B cell (primary cell): ENCODE data around the gene AMELY. TPM values are rescaled to one million over a fixed set of nuclear protein-coding genes. Genes with fewer than 3 reads are reported as not detected.
"Not testable (repeated sequence)": the region's sequence is repeated elsewhere in the genome, so short reads cannot be mapped to it uniquely, and the experiment has no call there.

Experiments
- ATAC-seq: fragments of 200-7000 bp; cut with Tn5 transposase; one replicate; pipeline ENCODE4 v1.10.0; 2021; ENCODE audit warnings: low read depth, mild to moderate bottlenecking, moderate number of reproducible peaks, moderate library complexity
- CTCF ChIA-PET: fragments of 350-600 bp; sonication (Branson Sonifier 250); formaldehyde crosslinking; loops from one replicate; lab custom pipeline; 2021; ENCODE audit warnings: antibody characterized with exemption, inconsistent platforms; lab: Charles Lee
- POLR2A ChIA-PET: fragments of 350-600 bp; sonication (Branson Sonifier 250); formaldehyde crosslinking; loops from one replicate; lab custom pipeline; 2021; ENCODE audit warnings: antibody characterized with exemption; lab: Charles Lee
- DNase-seq: peaks from one replicate; pipeline ENCODE4 v3.0.0; 2013
- H2AFZ ChIP-seq: 2 replicates; pipeline ENCODE4 v1.6.1; 2012; ENCODE audit warnings: mild to moderate bottlenecking, low read depth, low read length; ENCODE audit not compliant: insufficient read depth, poor library complexity, severe bottlenecking
- H3K27ac ChIP-seq, 2 donors: 1 replicate in 1 of 2; 2 replicates in 1 of 2; pipeline ENCODE4 v1.5.1; 2012 to 2013; ENCODE audit warnings: low read length in 2 of 2, mild to moderate bottlenecking in 2 of 2, moderate library complexity in 1 of 2
- H3K27me3 ChIP-seq, 4 experiments: fragments of 200-600 bp in 1 of 4; sonication (generic) in 1 of 4; replicated peaks in 1 of 4; 1 replicate in 2 of 4; 2 replicates in 2 of 4; pipeline versions ENCODE4 v1.6.1 to v1.7.0; 2013 to 2016; ENCODE audit warnings: low read length in 3 of 4, mild to moderate bottlenecking in 2 of 4, mixed read lengths in 1 of 4, moderate library complexity in 1 of 4; ENCODE audit not compliant: insufficient read depth in 4 of 4, control insufficient read depth in 3 of 4; ENCODE audit errors: control extremely low read depth in 1 of 4
- H3K36me3 ChIP-seq, 2 experiments: replicated peaks in 1 of 2; 1 replicate in 1 of 2; 2 replicates in 1 of 2; pipeline versions ENCODE4 v1.6.1 to v1.7.1; 2013; ENCODE audit warnings: low read length in 1 of 2; ENCODE audit not compliant: insufficient read depth in 2 of 2, control insufficient read depth in 1 of 2; ENCODE audit errors: control extremely low read depth in 1 of 2, extremely low read depth in 1 of 2
- H3K4me1 ChIP-seq, 2 donors: fragments of 200-600 bp in 1 of 2; sonication (generic) in 1 of 2; 1 replicate in 1 of 2; 2 replicates in 1 of 2; pipeline versions ENCODE4 v1.5.1 to v1.6.1; 2013 to 2017; ENCODE audit warnings: low read length in 2 of 2; ENCODE audit not compliant: control insufficient read depth in 2 of 2, insufficient read depth in 2 of 2
- H3K4me2 ChIP-seq: replicated peaks from 2 replicates; pipeline ENCODE3; 2012; ENCODE audit warnings: mild to moderate bottlenecking, low read depth, low read length; ENCODE audit not compliant: poor library complexity, severe bottlenecking
- H3K4me3 ChIP-seq, 5 experiments: fragments of 200-600 bp in 1 of 5; sonication (generic) in 1 of 5; 1 replicate in 3 of 5; 2 replicates in 2 of 5; pipeline versions ENCODE4 v1.5.1 to v1.7.0; 2011 to 2016; ENCODE audit warnings: low read length in 4 of 5, mild to moderate bottlenecking in 4 of 5, low read depth in 2 of 5, control low read depth in 1 of 5, moderate library complexity in 1 of 5; ENCODE audit not compliant: insufficient read depth in 1 of 5; ENCODE audit errors: control extremely low read depth in 1 of 5, extremely low read depth in 1 of 5
- H3K79me2 ChIP-seq: fragments of 200-600 bp; sonication (generic); one replicate; pipeline ENCODE4 v1.6.0; 2016; ENCODE audit warnings: low read length; ENCODE audit not compliant: control insufficient read depth, insufficient read depth
- H3K9ac ChIP-seq: fragments of 200-600 bp; sonication (generic); 2 replicates; pipeline ENCODE4 v1.6.1; 2017; ENCODE audit warnings: mild to moderate bottlenecking, low read length, moderate library complexity
- H3K9me3 ChIP-seq, 3 donors: one replicate each; pipeline versions ENCODE4 v1.6.1 to v1.7.1; 2013; ENCODE audit warnings: low read length in 2 of 3; ENCODE audit not compliant: control insufficient read depth in 2 of 3, insufficient read depth in 1 of 3; ENCODE audit errors: control extremely low read depth in 1 of 3
- H4K20me1 ChIP-seq: 2 replicates; pipeline ENCODE4 v1.6.0; 2012; ENCODE audit warnings: mild to moderate bottlenecking, low read length; ENCODE audit not compliant: insufficient read depth, control insufficient read depth, poor library complexity, severe bottlenecking
- H3K27ac Mint-ChIP-seq: one replicate; pipeline ENCODE4 v1.8.0; 2021; ENCODE audit warnings: mixed read lengths
- H3K27me3 Mint-ChIP-seq: one replicate; pipeline ENCODE4 v1.8.0; 2021; ENCODE audit warnings: mixed read lengths
- H3K4me1 Mint-ChIP-seq: one replicate; pipeline ENCODE4 v1.8.0; 2021; ENCODE audit warnings: mixed read lengths
- H3K4me3 Mint-ChIP-seq: one replicate; pipeline ENCODE4 v1.8.0; 2021; ENCODE audit warnings: mixed read lengths
- H3K9me3 Mint-ChIP-seq: one replicate; pipeline ENCODE4 v1.8.0; 2022; ENCODE audit warnings: mixed read lengths; ENCODE audit not compliant: insufficient read depth
- CTCF ChIP-seq: fragments of 200-600 bp; IDR thresholded peaks from one replicate; pipeline ENCODE4 v1.8.0; 2022; ENCODE audit warnings: antibody characterized with exemption, mild to moderate bottlenecking
- EZH2 ChIP-seq: IDR thresholded peaks from 2 replicates; pipeline ENCODE4 v1.6.1; 2012; ENCODE audit warnings: borderline replicate concordance, low read depth, mild to moderate bottlenecking, moderate library complexity, low read length; ENCODE audit not compliant: insufficient read depth, poor library complexity, severe bottlenecking
- WGBS: methylation state at CpG from one replicate; pipeline ENCODE4 v1.1.5; 2013; ENCODE audit warnings: missing lambda C conversion rate; ENCODE audit not compliant: insufficient coverage; 5-methylcytosine and 5-hydroxymethylcytosine counted together
- intact Hi-C: fragments of 100-400 bp; cut with micrococcal nuclease; formaldehyde crosslinking; loops from one replicate; pipeline ENCODE4 v1.10.0; 2022
- polyA plus RNA-seq: library from polyadenylated mRNA; depleted of rRNA; stranded (reverse); fragments of >200 nt; gene quantifications from 2 replicates; pipeline ENCODE4 v1.2.3, GENCODE V29; 2012
- total RNA-seq, 2 donors: library from RNA; stranded (reverse); fragments of 120-200 nt in 1 of 2; gene quantifications; 1 replicate in 1 of 2; 2 replicates in 1 of 2; pipeline versions ENCODE4 v1.2.3 to v1.2.4, GENCODE V29; 2013 to 2022

The AMELY gene
- total and polyA plus RNA-seq, 2 donors (not counting 1 experiment from before 2014, with no cell fraction given), result not detected

- Histone ChIP-seq H3K9ac (no peak overlapping the region), H3K27me3 (peaks cover 0 to 8% (median 0%) of the 10 kb centered on the region in 4 experiments), H3K79me2 (no peaks in the 10 kb centered on the region), H3K4me1 (no peaks in the 10 kb centered on the region), H3K27ac (no peak overlapping the region), H4K20me1 (no peaks in the 10 kb centered on the region), H3K4me2 (no peak overlapping the region), H3K36me3 (no peaks in the 10 kb centered on the region), H2AFZ (no peak overlapping the region), H3K4me3 (no peak overlapping the region), H3K9me3 (no peaks in the 10 kb centered on the region)
- Mint-ChIP-seq H3K9me3 (no peaks in the 10 kb centered on the region), H3K4me1 (peaks cover 3% of the 10 kb centered on the region), H3K27ac (no peak overlapping the region), H3K27me3 (peaks cover 26% of the 10 kb centered on the region), H3K4me3 (no peak overlapping the region)
- 0% methylated on average over 4 of the region's 14 CpGs for WGBS
- no peak for TF ChIP-seq CTCF
- no peak for TF ChIP-seq EZH2
- intact Hi-C loops, result no loop called here
- ATAC-seq (no peak), DNase-seq (no peak)
- ChIA-PET POLR2A (no interaction called here), CTCF (no interaction called here)
Measured at GRCh38 chrY:6909118-6909521, 2.4 kb downstream of the AMELY start.

- DNase-seq, POLR2A ChIA-PET, H3K9ac ChIP-seq, H3K4me2 ChIP-seq, H3K27ac ChIP-seq, H3K4me3 ChIP-seq, H4K20me1 ChIP-seq, H3K79me2 ChIP-seq, CTCF ChIA-PET, intact Hi-C loops, H3K9me3 Mint-ChIP-seq, H3K27ac Mint-ChIP-seq, H3K4me1 Mint-ChIP-seq, H3K4me1 ChIP-seq, H3K4me3 Mint-ChIP-seq, ATAC-seq, H3K9me3 ChIP-seq, H2AFZ ChIP-seq, H3K27me3 ChIP-seq, H3K36me3 ChIP-seq: not testable (repeated sequence)
- peaks cover 18% of the 10 kb centered on the region for H3K27me3 Mint-ChIP-seq
- WGBS, result 67% methylated on average over 1 of the region's 6 CpGs
Measured at GRCh38 chrY:6908021-6908420, 3.5 kb downstream of the AMELY start.
